ENCODE measurements around the gene TTC17.
A peak's percentile ranks its signal among the peaks of the same experiment; 100 is the strongest.

The TTC17 gene

DNA sequence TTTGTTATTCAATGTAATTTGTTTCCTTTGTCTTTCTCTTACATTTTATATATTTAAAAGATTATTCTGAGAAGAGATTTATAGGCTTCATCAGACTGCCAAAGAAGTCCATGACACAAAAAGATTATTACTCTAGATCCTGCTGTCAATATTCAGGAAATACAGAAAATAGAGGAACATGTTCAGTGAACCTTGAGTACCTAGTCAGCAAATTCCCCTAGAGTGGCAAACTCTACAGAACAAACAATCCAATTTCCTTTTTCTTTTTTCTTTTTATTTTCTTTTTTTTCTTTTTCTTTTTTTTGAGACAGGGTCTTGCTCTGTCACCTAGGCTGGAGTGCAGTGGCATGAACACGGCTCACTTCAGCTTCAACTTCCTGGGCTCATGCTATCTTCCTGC lies 23.9 kb downstream of the TTC17 start:
- no peak overlapping the region for H3K4me3 ChIP-seq (ENCODE audit: low read depth, low read length)
- no peak for DNase-seq (ENCODE audit: low read depth)
- TF ChIP-seq, protein P1, sequence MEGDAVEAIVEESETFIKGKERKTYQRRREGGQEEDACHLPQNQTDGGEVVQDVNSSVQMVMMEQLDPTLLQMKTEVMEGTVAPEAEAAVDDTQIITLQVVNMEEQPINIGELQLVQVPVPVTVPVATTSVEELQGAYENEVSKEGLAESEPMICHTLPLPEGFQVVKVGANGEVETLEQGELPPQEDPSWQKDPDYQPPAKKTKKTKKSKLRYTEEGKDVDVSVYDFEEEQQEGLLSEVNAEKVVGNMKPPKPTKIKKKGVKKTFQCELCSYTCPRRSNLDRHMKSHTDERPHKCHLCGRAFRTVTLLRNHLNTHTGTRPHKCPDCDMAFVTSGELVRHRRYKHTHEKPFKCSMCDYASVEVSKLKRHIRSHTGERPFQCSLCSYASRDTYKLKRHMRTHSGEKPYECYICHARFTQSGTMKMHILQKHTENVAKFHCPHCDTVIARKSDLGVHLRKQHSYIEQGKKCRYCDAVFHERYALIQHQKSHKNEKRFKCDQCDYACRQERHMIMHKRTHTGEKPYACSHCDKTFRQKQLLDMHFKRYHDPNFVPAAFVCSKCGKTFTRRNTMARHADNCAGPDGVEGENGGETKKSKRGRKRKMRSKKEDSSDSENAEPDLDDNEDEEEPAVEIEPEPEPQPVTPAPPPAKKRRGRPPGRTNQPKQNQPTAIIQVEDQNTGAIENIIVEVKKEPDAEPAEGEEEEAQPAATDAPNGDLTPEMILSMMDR (conservative IDR thresholded peaks at IDR 0.05; ENCODE audit: low read depth, low read length), result no peak

DNA sequence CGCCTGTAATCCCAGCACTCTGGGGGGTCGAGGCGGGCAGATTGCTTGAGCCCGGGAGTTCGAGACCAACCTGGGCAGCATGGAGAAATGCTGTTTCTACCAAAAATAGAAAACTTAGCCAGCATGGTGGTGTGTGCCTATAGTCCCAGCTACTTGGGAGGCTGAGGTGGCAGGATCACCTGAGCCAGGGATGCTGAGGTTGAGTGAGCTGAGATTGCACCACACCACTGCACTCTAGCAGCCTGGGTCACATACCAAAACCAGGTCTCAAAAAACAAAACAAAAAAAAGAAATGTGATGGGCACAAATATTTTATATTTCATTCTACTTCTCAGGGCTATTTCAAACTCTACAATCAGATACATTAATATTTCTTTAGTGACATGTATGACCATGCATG lies 25.7 kb downstream of the TTC17 start:
- TF ChIP-seq, protein P1 (conservative IDR thresholded peaks at IDR 0.05; ENCODE audit: low read depth, low read length), result no peak
- H3K4me3 ChIP-seq (ENCODE audit: low read depth, low read length), result no peak overlapping the region
- DNase-seq (ENCODE audit: low read depth), result no peak

DNA sequence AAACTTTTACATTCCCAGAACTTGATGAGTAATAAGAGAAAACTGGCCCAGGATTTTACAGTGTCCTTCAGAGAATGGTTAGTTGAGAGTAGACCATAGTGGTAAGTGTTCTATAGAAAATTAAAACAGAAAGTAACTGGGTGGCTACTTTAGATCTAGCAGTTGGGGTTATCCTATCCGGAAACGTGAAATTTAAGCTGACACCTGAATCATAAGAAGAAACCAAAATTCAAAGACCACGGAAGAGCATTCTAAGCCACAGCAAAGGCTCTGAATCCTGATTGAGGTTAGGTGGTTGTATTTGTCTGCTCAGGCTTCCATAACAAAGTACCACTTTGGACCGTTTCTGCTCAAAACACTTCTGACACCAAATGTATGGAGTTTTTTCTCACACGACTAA lies 34.0 kb downstream of the TTC17 start:
- H3K4me3 ChIP-seq (ENCODE audit: low read depth, low read length), result no peak overlapping the region
- TF ChIP-seq, protein P1 (conservative IDR thresholded peaks at IDR 0.05; ENCODE audit: low read depth, low read length), result no peak
- DNase-seq (ENCODE audit: low read depth), result no peak

DNA sequence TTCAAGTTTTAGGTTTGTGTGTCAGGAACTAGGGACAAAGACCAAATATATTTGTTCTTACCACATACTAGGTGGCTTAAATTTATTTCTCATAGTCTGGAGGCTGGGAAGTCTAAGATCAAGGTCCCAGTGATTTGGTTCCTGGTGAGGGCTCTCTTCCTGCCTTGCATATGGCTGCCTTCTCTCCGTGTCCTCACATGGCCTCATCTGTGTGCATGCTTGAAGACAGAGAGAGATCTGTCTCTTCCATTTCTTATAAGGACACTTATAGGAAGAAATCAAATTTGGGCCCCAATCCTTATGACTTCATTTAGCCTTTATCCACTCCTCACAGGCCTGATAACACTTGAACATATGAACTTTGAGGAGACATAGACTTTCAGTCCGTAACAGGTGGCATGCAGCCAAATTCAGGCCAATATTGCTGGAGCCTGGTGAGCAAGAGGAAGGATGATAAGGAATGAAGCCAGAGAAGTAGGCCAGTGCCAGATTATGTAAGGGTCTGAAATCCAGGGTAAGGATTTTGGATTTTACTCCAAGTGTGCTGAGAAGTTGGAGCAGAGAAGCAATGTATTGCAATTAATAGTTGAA lies 35.1 kb downstream of the TTC17 start:
- peak; percentile 63 for DNase-seq (ENCODE audit: low read depth)
- TF ChIP-seq, protein P1 (conservative IDR thresholded peaks at IDR 0.05; ENCODE audit: low read depth, low read length), result no peak
- H3K4me3 ChIP-seq (ENCODE audit: low read depth, low read length), result no peak overlapping the region

DNA sequence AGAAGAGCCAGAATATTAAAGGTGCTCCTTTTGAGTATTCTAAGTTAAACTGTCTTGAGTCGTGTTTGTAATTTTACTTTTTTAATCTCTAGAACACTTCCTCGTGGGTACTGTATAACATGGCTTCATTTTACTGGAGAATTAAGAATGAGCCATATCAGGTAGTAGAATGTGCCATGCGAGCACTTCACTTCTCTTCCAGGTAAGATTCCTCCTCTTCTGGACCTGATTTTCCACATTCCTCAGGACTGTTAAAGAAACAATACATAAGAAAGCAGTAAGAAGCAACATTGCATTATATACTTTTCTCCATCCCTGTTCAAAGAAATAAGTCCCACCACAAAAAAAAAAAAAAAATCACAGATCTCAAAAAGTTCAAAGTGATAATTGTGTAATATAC lies 37.9 kb downstream of the TTC17 start:
- no peak for DNase-seq (ENCODE audit: low read depth)
- TF ChIP-seq, protein P1 (conservative IDR thresholded peaks at IDR 0.05; ENCODE audit: low read depth, low read length), result no peak

DNA sequence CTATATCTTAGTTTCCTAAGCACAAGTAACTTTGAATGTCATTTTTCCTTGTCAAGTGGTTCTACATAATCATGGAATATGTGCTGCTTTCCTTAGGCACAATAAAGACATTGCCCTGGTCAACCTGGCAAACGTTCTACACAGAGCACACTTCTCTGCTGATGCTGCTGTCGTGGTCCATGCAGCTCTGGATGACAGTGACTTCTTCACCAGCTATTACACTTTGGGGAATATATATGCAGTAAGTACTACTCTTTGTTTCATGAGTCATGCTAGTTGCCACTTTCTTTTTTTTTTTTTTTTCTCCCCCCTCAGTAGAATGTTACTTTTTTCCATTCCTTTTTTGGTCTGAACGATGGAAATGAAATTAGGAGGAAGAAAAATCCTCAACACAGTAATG lies 38.5 kb downstream of the TTC17 start:
- TF ChIP-seq, protein P1 (conservative IDR thresholded peaks at IDR 0.05; ENCODE audit: low read depth, low read length), result no peak
- DNase-seq (ENCODE audit: low read depth), result no peak
- H3K4me3 ChIP-seq (ENCODE audit: low read depth, low read length), result no peak overlapping the region

More for the DNA sequence above, 37.9 kb downstream of the TTC17 start:
- no peak overlapping the region for H3K4me3 ChIP-seq (ENCODE audit: low read depth, low read length)

DNA sequence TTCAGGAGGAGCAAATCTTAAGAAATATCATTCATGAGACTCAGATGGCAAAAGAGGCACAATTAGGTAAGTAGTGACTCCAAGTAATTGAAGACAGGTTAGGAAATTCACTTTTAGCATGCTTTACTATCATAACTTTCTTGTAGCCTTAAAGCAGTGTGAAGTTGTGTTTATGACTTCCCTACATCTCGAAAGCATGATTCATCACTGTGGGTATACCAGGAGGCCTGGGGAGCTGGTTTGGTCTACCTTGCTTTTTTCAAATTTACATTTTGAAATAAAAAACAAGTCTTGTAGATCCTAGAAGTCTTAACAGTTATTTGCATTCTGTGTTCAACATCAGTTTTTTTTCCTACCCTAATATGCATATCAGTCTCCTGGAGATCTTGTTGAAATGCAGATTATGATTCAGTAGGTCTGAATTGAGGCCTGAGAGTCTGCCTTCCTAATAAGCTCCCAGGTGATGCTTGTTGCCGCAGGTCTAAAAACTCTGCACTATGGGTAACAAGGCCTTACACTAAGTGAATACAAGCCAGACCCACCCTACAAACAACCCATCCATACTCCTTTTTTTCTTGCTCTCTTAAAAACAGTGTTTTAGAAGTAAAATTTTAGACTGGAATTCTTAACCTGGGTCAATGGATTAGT lies 41.4 kb downstream of the TTC17 start:
- peak; percentile 60 for DNase-seq (ENCODE audit: low read depth)
- TF ChIP-seq, protein P1 (conservative IDR thresholded peaks at IDR 0.05; ENCODE audit: low read depth, low read length), result no peak
- H3K4me3 ChIP-seq (ENCODE audit: low read depth, low read length), result no peak overlapping the region
